Calu3 (cell line): Measurements from ENCODE around the gene UBIAD1. TPM values are rescaled to one million over a fixed set of nuclear protein-coding genes. Genes with fewer than 3 reads are reported as not detected.

Experiments
- BruUV-seq: library from RNA; stranded (reverse); fragments of 400-500 nt; replicated peaks from 2 replicates; lab custom pipeline; 2021; lab: Mats Ljungman, UMichigan
- CTCF ChIA-PET: fragments of 300-600 bp; sonication (Branson Sonifier 250); formaldehyde crosslinking; loops from one replicate; lab custom pipeline; 2022; ENCODE audit warnings: antibody characterized with exemption; lab: Charles Lee
- DNase-seq: peaks from one replicate; pipeline ENCODE4 v3.0.0; 2022
- H3K27ac Mint-ChIP-seq: one replicate; pipeline ENCODE4 v1.8.0; 2022; ENCODE audit warnings: mixed read lengths; ENCODE audit not compliant: unreplicated experiment
- H3K27me3 Mint-ChIP-seq: one replicate; pipeline ENCODE4 v1.8.0; 2022; ENCODE audit warnings: mixed read lengths; ENCODE audit not compliant: unreplicated experiment
- H3K36me3 Mint-ChIP-seq: one replicate; pipeline ENCODE4 v1.8.0; 2022; ENCODE audit warnings: mild to moderate bottlenecking, moderate library complexity, mixed read lengths; ENCODE audit not compliant: insufficient read depth, unreplicated experiment
- H3K4me1 Mint-ChIP-seq: one replicate; pipeline ENCODE4 v1.8.0; 2022; ENCODE audit warnings: mild to moderate bottlenecking, low read depth, mixed read lengths; ENCODE audit not compliant: unreplicated experiment
- H3K4me3 Mint-ChIP-seq: one replicate; pipeline ENCODE4 v1.8.0; 2022; ENCODE audit warnings: mild to moderate bottlenecking, low read depth, moderate library complexity, mixed read lengths; ENCODE audit not compliant: unreplicated experiment
- H3K9me3 Mint-ChIP-seq: one replicate; pipeline ENCODE4 v1.8.0; 2022; ENCODE audit warnings: low read depth, mixed read lengths; ENCODE audit not compliant: unreplicated experiment
- intact Hi-C: fragments of 100-400 bp; cut with micrococcal nuclease; formaldehyde crosslinking; loops from one replicate; pipeline ENCODE4 v1.10.0; 2022; ENCODE audit not compliant: unreplicated experiment
- total RNA-seq: library from RNA; stranded (reverse); gene quantifications from 2 replicates; pipeline ENCODE4 v1.2.3, GENCODE V29; 2022
- TF ChIP-seq, protein P1 (sequence below): fragments of 200-600 bp; IDR thresholded peaks from one replicate; pipeline ENCODE4 v1.8.0; 2022; ENCODE audit warnings: antibody characterized with exemption; ENCODE audit not compliant: unreplicated experiment

Gene UBIAD1
- total RNA-seq, 1 experiment from 2014 or later, result 14.1 TPM

DNA sequence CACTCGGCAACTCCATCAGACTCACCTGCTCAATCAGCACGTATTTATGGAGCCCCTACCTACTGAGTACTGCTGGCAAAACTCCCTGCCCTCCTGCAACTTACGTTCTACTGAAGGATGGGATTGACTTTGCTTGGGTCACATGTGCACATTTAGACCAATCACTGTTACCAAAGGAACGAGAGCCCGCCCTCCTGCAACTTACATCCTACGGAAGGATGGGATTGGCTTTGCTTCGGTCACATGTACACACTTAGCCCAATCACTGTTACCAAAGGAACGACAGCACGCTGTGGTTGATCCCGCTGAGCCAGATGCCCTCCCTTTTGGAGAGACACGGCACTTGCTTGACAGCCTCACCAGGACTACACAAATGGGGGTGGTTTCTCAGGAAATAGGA lies 46.0 kb downstream of the UBIAD1 start:
- intact Hi-C loops, result no loop called here
- H3K27ac Mint-ChIP-seq, result no peak overlapping the region
- peaks cover 15% of the 10 kb centered on the region for H3K27me3 Mint-ChIP-seq
- H3K36me3 Mint-ChIP-seq, result no peaks in the 10 kb centered on the region
- TF ChIP-seq, protein P1, sequence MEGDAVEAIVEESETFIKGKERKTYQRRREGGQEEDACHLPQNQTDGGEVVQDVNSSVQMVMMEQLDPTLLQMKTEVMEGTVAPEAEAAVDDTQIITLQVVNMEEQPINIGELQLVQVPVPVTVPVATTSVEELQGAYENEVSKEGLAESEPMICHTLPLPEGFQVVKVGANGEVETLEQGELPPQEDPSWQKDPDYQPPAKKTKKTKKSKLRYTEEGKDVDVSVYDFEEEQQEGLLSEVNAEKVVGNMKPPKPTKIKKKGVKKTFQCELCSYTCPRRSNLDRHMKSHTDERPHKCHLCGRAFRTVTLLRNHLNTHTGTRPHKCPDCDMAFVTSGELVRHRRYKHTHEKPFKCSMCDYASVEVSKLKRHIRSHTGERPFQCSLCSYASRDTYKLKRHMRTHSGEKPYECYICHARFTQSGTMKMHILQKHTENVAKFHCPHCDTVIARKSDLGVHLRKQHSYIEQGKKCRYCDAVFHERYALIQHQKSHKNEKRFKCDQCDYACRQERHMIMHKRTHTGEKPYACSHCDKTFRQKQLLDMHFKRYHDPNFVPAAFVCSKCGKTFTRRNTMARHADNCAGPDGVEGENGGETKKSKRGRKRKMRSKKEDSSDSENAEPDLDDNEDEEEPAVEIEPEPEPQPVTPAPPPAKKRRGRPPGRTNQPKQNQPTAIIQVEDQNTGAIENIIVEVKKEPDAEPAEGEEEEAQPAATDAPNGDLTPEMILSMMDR, result no peak
- no TSS peak for BruUV-seq
- DNase-seq, result no peak
- no peak overlapping the region for H3K4me3 Mint-ChIP-seq
- H3K9me3 Mint-ChIP-seq, result no peaks in the 10 kb centered on the region
- CTCF ChIA-PET, result no interaction called here
- no peaks in the 10 kb centered on the region for H3K4me1 Mint-ChIP-seq

DNA sequence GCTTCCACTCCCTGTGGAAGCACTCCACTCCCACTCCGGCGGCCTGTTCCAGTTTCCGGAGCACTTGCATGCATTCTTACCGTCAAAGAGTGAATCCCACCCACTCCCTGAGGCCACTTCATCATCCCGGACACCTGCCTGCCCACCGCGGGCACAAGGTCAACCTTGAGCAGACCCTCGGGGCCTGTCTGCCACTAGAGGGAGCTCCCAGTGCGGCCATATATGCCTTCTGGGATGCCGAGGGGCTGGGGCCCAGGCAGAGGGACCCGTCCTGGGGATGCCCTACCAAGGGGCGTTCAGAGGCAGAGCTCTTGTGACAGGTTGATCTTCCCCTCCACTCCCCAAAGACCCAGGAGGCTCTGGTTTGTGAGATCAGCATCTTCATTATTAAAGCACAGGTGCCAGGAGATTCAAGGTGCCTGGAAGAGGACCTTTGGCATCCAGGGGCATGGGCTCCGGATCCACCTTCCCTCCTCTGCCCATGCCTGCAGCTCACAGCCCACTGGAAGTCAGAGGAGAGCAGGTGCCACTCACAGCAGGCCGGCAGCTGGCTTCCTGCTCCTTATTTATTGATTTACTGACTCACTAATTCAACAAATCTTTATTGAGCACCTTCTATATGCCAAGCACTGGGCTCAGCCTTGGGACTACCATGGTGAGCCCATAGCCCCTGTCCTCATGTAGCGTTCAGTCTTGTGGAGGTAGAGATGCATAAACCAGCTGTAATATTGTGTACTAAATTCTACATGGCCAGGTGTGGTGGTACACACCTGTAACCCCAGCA lies 47.3 kb downstream of the UBIAD1 start:
- no peak overlapping the region for H3K4me3 Mint-ChIP-seq
- CTCF ChIA-PET, result no interaction called here
- intact Hi-C loops, result no loop called here

DNA sequence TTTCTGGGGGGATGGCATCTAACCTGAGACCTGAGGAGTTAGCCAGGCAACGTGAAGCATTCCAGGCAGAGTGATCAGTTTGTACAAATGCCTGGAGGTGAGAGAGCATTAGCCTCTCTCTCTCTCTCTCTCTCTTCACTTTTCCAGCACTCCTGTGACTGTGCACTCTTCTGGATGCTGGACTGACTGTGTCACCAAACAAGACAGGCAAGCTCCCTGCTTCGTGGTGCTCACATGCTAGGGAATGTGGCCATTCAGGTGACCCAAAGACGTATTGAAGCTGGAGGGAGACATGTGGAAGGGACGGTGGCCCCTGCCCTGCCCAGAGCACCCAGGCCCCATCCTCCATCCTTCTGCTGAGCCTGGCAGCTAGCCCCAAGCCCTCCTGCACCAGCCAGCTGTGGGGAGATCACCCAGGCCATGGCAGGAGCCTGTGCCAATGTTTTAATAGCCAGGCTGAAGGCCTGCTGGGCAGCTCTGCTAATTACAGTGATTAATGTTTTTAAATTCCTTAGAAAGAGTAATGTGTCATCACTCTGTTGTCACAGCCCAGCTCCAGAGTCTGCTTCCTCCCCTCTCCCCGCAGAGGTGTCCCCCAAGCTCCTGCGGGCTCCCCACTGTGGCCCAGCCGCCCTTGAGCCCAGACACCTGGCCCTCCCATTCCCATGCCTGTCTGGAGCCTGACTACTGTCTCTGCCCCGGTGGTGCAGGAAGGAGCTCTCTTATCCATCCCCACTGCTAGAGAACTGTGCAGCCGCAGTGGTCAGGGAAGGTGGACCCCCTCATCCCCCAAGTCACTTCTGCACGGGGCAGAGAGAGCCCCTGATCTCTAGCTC lies 48.9 kb downstream of the UBIAD1 start:
- Mint-ChIP-seq H3K4me1 (no peaks in the 10 kb centered on the region), H3K4me3 (no peak overlapping the region), H3K27ac (no peak overlapping the region), H3K27me3 (peaks cover 24% of the 10 kb centered on the region), H3K36me3 (no peaks in the 10 kb centered on the region), H3K9me3 (no peaks in the 10 kb centered on the region)
- no peak for DNase-seq
- TF ChIP-seq, protein P1, result no peak
- intact Hi-C loops, result no loop called here
- CTCF ChIA-PET, result no interaction called here
- no TSS peak for BruUV-seq

More for the DNA sequence above, 47.3 kb downstream of the UBIAD1 start:
- no TSS peak for BruUV-seq
- H3K27ac Mint-ChIP-seq, result no peak overlapping the region
- peak; percentile 8 for DNase-seq
- H3K9me3 Mint-ChIP-seq, result no peaks in the 10 kb centered on the region
- H3K27me3 Mint-ChIP-seq, result peaks cover 27% of the 10 kb centered on the region
- TF ChIP-seq, protein P1, result peak; percentile 32
- no peaks in the 10 kb centered on the region for H3K36me3 Mint-ChIP-seq
- no peaks in the 10 kb centered on the region for H3K4me1 Mint-ChIP-seq

DNA sequence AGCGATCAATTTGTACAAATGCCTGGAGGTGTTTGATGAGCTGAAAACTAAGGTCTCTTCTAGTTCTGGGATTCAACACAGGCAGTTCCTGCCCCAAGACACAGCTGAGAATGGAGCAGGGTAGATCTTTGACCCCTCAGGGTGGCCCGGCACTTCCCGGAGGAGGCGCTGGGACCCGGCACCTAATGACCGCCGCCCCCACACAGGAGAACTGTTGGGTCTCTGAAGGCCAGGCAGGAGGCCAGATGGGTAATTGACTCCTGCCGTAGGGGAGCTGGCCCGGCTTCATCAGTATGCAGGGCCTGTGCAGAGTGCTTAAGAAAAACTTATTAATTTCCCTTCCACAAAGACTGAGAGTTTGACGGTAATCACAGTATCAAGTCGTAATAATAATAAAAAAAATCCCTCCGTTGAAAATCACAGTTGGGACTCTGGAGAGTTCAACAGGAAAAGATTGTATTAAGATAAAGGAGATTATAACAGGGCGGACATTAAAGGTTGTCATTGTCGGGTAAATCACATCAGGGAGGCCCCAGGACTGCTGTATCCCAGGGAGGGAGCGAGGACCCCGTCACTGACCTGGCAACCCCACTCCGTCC lies 51.7 kb downstream of the UBIAD1 start:
- Mint-ChIP-seq H3K4me1 (no peaks in the 10 kb centered on the region), H3K9me3 (no peaks in the 10 kb centered on the region), H3K27me3 (peaks cover 49% of the 10 kb centered on the region), H3K36me3 (no peaks in the 10 kb centered on the region), H3K27ac (no peak overlapping the region), H3K4me3 (no peak overlapping the region)
- no peak for DNase-seq
- CTCF ChIA-PET, result no interaction called here
- intact Hi-C loops, result no loop called here
- no TSS peak for BruUV-seq
- TF ChIP-seq, protein P1, result no peak
